Neural progenitor cell (in vitro differentiated cells): ENCODE measurements around the gene DDX39B. TPM values are rescaled to one million over a fixed set of nuclear protein-coding genes. Genes with fewer than 3 reads are reported as not detected.
"Not testable (repeated sequence)": the region's sequence is repeated elsewhere in the genome, so short reads cannot be mapped to it uniquely, and the experiment has no call there.

Experiments
- DNase-seq: peaks from one replicate; pipeline ENCODE4 v3.0.0-alpha.2; 2016; ENCODE audit warnings: low spot score
- H2AFZ ChIP-seq: fragments of 200-600 bp; sonication (generic); replicated peaks from 2 replicates; pipeline ENCODE4 v1.6.1; 2016; ENCODE audit warnings: antibody characterized with exemption
- H3F3A ChIP-seq: fragments of 200-600 bp; sonication (generic); 2 replicates; pipeline ENCODE4 v1.6.1; 2016; ENCODE audit warnings: antibody characterized with exemption, low read depth
- H3K27ac ChIP-seq: fragments of 200-600 bp; sonication (generic); 2 replicates; pipeline ENCODE4 v1.5.1; 2016; ENCODE audit warnings: mild to moderate bottlenecking
- H3K27me3 ChIP-seq: fragments of 200-600 bp; sonication (generic); 2 replicates; pipeline ENCODE4 v1.6.1; 2016; ENCODE audit warnings: mild to moderate bottlenecking, moderate library complexity
- H3K36me3 ChIP-seq: fragments of 200-600 bp; sonication (generic); 2 replicates; pipeline ENCODE4 v1.5.1; 2016
- H3K4me1 ChIP-seq: fragments of 200-600 bp; sonication (generic); 2 replicates; pipeline ENCODE4 v1.6.1; 2016; ENCODE audit warnings: mixed run types
- H3K4me2 ChIP-seq: fragments of 200-600 bp; sonication (generic); 2 replicates; pipeline ENCODE4 v1.6.1; 2016
- H3K4me3 ChIP-seq: fragments of 200-600 bp; sonication (generic); 2 replicates; pipeline ENCODE4 v1.5.1; 2016
- H3K79me2 ChIP-seq: fragments of 200-600 bp; sonication (generic); 2 replicates; pipeline ENCODE4 v1.6.1; 2016; ENCODE audit warnings: low read depth
- H3K9ac ChIP-seq: fragments of 200-600 bp; sonication (generic); 2 replicates; pipeline ENCODE4 v1.6.1; 2016
- H3K9me3 ChIP-seq: fragments of 200-600 bp; sonication (generic); 2 replicates; pipeline ENCODE4 v1.5.1; 2016; ENCODE audit warnings: low read depth
- H4K20me1 ChIP-seq: fragments of 200-600 bp; sonication (generic); 2 replicates; pipeline ENCODE4 v1.6.1; 2016; ENCODE audit warnings: low read depth
- H3K27ac Mint-ChIP-seq: 3 replicates; pipeline ENCODE4 v1.8.0; 2021; ENCODE audit warnings: mixed read lengths
- H3K27me3 Mint-ChIP-seq: 2 replicates; pipeline ENCODE4 v1.8.0; 2022; ENCODE audit warnings: low read depth, mild to moderate bottlenecking, inconsistent platforms, moderate library complexity, mixed read lengths; ENCODE audit not compliant: insufficient read depth
- H3K36me3 Mint-ChIP-seq: 3 replicates; pipeline ENCODE4 v1.8.0; 2021; ENCODE audit warnings: mixed read lengths
- H3K4me1 Mint-ChIP-seq: 3 replicates; pipeline ENCODE4 v1.8.0; 2021; ENCODE audit warnings: mixed read lengths
- H3K4me3 Mint-ChIP-seq: 3 replicates; pipeline ENCODE4 v1.8.0; 2021; ENCODE audit warnings: mild to moderate bottlenecking, moderate library complexity, mixed read lengths
- H3K9me3 Mint-ChIP-seq: 3 replicates; pipeline ENCODE4 v1.8.0; 2020; ENCODE audit warnings: mixed read lengths
- CTCF ChIP-seq: fragments of 200-600 bp; sonication (generic); IDR thresholded peaks from 2 replicates; pipeline ENCODE4 v1.5.1; 2017; ENCODE audit warnings: antibody characterized with exemption, mild to moderate bottlenecking
- EZH2 ChIP-seq: fragments of 200-600 bp; sonication (generic); IDR thresholded peaks from 2 replicates; pipeline ENCODE4 v1.6.1; 2017; ENCODE audit warnings: antibody characterized with exemption, mild to moderate bottlenecking, moderate library complexity
- EZH2phosphoT487 ChIP-seq: fragments of 200-600 bp; sonication (generic); IDR thresholded peaks from 2 replicates; pipeline ENCODE4 v1.6.1; 2017; ENCODE audit warnings: antibody characterized with exemption
- total RNA-seq: library from RNA; depleted of rRNA; stranded (reverse); fragments of >200 nt; gene quantifications from 2 replicates; pipeline ENCODE4 v1.2.3, GENCODE V29; 2015; ENCODE audit warnings: low replicate concordance

The DDX39B gene
- total RNA-seq, 1 donor from 2014 or later: 493 TPM

- Histone ChIP-seq H3K79me2 (no peaks in the 10 kb centered on the region), H3K4me3 (peak overlapping the region; percentile 61), H3K27ac (no peak overlapping the region), H3K4me1 (no peaks in the 10 kb centered on the region), H3K9me3 (no peaks in the 10 kb centered on the region), H3K36me3 (no peaks in the 10 kb centered on the region), H3K9ac (no peak overlapping the region), H2AFZ (peak overlapping the region; percentile 99), H3F3A (peaks cover 23% of the 10 kb centered on the region), H3K4me2 (peak overlapping the region; percentile 91), H4K20me1 (no peaks in the 10 kb centered on the region), H3K27me3 (peaks cover 68% of the 10 kb centered on the region)
- H3K9me3 Mint-ChIP-seq: no peaks in the 10 kb centered on the region
- H3K27ac Mint-ChIP-seq: no peak overlapping the region
- TF ChIP-seq CTCF: peak; percentile 85
- peak; percentile 62 for TF ChIP-seq EZH2phosphoT487
- TF ChIP-seq EZH2: peak; percentile 76
- no peaks in the 10 kb centered on the region for H3K36me3 Mint-ChIP-seq
- H3K4me3 Mint-ChIP-seq: peak overlapping the region; percentile 83
- H3K4me1 Mint-ChIP-seq: peaks cover 36% of the 10 kb centered on the region
- H3K27me3 Mint-ChIP-seq: peaks cover 63% of the 10 kb centered on the region
- DNase-seq: peak; percentile 90
Measured at GRCh38 chr6:31493875-31494694, 47.7 kb downstream of the DDX39B start.

DNA sequence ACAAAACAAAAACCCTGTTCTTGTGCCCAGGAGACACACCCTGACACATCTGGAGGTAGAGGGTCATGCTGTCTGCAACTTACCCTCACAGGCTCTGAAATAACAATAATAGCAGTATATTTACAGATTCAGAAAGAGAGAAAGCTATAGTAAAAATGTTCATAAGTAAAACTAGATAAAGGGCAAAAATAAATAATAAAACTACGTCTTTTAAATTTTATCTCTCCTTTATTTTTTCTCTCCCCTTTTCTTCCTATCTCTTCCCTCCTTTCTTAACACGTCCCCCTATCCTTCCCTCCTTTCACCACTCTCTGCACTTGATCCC, 48.3 kb downstream of the DDX39B start:
- Histone ChIP-seq H3K4me3 (peak overlapping the region; percentile 61), H3F3A (peaks cover 18% of the 10 kb centered on the region), H3K27me3 (peaks cover 62% of the 10 kb centered on the region), H3K4me2 (peak overlapping the region; percentile 91)
- H3K9ac ChIP-seq, H3K27ac ChIP-seq, H2AFZ ChIP-seq, H3K9me3 ChIP-seq, H3K4me1 ChIP-seq, H3K36me3 ChIP-seq, H3K36me3 Mint-ChIP-seq, H3K27ac Mint-ChIP-seq, H3K79me2 ChIP-seq, DNase-seq, H3K9me3 Mint-ChIP-seq, H4K20me1 ChIP-seq: not testable (repeated sequence)
- peaks cover 33% of the 10 kb centered on the region for H3K4me1 Mint-ChIP-seq
- H3K4me3 Mint-ChIP-seq: peak overlapping the region; percentile 83
- peaks cover 57% of the 10 kb centered on the region for H3K27me3 Mint-ChIP-seq

DNA sequence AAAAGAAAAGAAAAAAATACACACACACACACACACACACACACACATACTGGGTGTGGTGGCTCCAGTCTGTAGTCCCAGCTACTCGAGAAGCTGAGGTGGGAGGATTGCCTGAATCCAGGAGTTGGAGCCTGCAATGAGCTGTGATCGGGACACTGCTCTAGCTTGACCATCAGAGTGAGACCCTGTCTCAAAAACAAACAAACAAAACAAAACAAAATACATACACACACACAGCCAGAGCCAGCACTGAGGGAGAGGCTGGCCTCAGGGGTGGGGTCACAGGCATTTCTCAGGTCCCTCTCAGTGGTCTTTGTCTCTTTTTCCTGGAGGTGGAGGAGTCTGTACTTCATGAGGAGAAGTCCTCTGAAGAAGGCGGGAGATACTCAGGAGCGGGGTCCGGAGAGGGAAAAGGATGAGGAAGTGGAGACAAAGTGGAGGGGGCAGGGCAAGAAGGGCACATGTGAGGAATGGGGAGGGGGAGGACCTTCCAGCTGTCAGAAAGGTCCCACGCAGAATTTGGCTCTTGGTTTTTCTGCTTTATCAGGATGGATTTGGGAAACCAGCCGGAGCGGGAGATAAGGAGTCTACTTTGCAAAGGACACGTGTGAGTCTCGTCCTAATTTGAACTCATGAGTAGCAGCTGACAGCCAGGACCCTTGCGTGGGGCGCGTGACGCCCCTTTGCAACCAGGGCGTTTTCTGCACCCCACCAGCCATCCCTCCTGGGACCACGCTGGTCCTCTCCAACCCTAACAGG, 51.5 kb downstream of the DDX39B start:
- H3K9me3 Mint-ChIP-seq: peaks cover 2% of the 10 kb centered on the region
- Histone ChIP-seq H3K9me3 (no peaks in the 10 kb centered on the region), H3K27me3 (peaks cover 30% of the 10 kb centered on the region), H3K4me1 (no peaks in the 10 kb centered on the region), H4K20me1 (no peaks in the 10 kb centered on the region), H3K27ac (no peak overlapping the region), H3K36me3 (no peaks in the 10 kb centered on the region), H2AFZ (no peak overlapping the region), H3K9ac (no peak overlapping the region), H3K4me2 (no peak overlapping the region), H3K79me2 (no peaks in the 10 kb centered on the region), H3K4me3 (no peak overlapping the region), H3F3A (peaks cover 8% of the 10 kb centered on the region)
- H3K27ac Mint-ChIP-seq: no peak overlapping the region
- peaks cover 14% of the 10 kb centered on the region for H3K4me1 Mint-ChIP-seq
- TF ChIP-seq CTCF (no peak), EZH2phosphoT487 (no peak), EZH2 (no peak)
- H3K27me3 Mint-ChIP-seq: peaks cover 27% of the 10 kb centered on the region
- peak overlapping the region; percentile 63 for H3K4me3 Mint-ChIP-seq
- no peaks in the 10 kb centered on the region for H3K36me3 Mint-ChIP-seq
- no peak for DNase-seq

DNA sequence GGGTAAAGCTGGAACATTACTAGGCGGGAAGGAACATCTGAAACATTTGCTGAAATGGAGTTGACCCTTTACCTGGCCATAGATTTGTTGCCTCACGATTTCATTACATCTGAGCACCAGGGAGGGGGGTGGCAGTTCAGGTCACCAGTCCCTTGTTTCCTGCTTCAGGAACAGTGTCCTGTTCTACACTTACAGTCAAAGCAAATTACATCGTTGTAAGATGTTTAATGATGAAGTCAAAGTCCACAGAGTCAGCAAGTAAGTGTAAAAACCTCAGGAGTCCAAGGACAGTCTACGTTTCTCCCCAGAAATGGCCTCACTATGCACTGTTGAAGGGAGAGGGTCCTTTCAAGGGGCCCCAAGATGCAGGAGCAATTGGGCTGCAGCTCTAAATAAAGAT, 52.7 kb downstream of the DDX39B start:
- TF ChIP-seq CTCF (no peak), EZH2phosphoT487 (no peak), EZH2 (no peak)
- no peaks in the 10 kb centered on the region for H4K20me1 ChIP-seq
- no peak overlapping the region for H3K27ac ChIP-seq
- no peak overlapping the region for H3K9ac ChIP-seq
- Mint-ChIP-seq H3K27me3 (peaks cover 16% of the 10 kb centered on the region), H3K36me3 (no peaks in the 10 kb centered on the region), H3K9me3 (peaks cover 2% of the 10 kb centered on the region), H3K4me3 (no peak overlapping the region), H3K4me1 (peaks cover 9% of the 10 kb centered on the region), H3K27ac (no peak overlapping the region)
- H3K36me3 ChIP-seq: no peaks in the 10 kb centered on the region
- no peak overlapping the region for H3K4me2 ChIP-seq
- H2AFZ ChIP-seq: no peak overlapping the region
- no peaks in the 10 kb centered on the region for H3K4me1 ChIP-seq
- DNase-seq: no peak
- H3K79me2 ChIP-seq: no peaks in the 10 kb centered on the region
- peaks cover 8% of the 10 kb centered on the region for H3F3A ChIP-seq
- no peak overlapping the region for H3K4me3 ChIP-seq
- peaks cover 18% of the 10 kb centered on the region for H3K27me3 ChIP-seq
- no peaks in the 10 kb centered on the region for H3K9me3 ChIP-seq

GRCh38 chr6:31487674-31488073, 54.1 kb downstream of the DDX39B start:
- not testable (repeated sequence) for H3K4me1 ChIP-seq

More at GRCh38 chr6:31487674-31488073, 54.1 kb downstream of the DDX39B start:
- not testable (repeated sequence) for H3F3A ChIP-seq, H3K4me1 Mint-ChIP-seq, H3K36me3 ChIP-seq, H3K79me2 ChIP-seq, H3K27ac Mint-ChIP-seq, H3K4me3 ChIP-seq, H3K27me3 ChIP-seq, H3K4me3 Mint-ChIP-seq, DNase-seq, H2AFZ ChIP-seq, H3K9ac ChIP-seq, H3K4me2 ChIP-seq, H3K27ac ChIP-seq, H3K36me3 Mint-ChIP-seq, H3K9me3 ChIP-seq, H3K27me3 Mint-ChIP-seq, H3K9me3 Mint-ChIP-seq, H4K20me1 ChIP-seq
